Caco-2 (cell line): ENCODE data around the gene OR5B21. TPM values are rescaled to one million over a fixed set of nuclear protein-coding genes. Genes with fewer than 3 reads are reported as not detected.

Source experiments
- BruUV-seq: library from RNA; stranded (reverse); fragments of 400-500 nt; replicated peaks from 2 replicates; lab custom pipeline; 2021; lab: Mats Ljungman, UMichigan
- CTCF ChIA-PET: fragments of 300-600 bp; sonication (Branson Sonifier 250); formaldehyde crosslinking; loops from one replicate; lab custom pipeline; 2022; ENCODE audit warnings: antibody characterized with exemption; lab: Charles Lee
- POLR2A ChIA-PET: fragments of 300-600 bp; sonication (Branson Sonifier 250); formaldehyde crosslinking; loops from one replicate; lab custom pipeline; 2022; ENCODE audit warnings: antibody characterized with exemption; lab: Charles Lee
- DNase-seq, 2 experiments: peaks; one replicate each; pipeline versions ENCODE4 v3.0.0 to v3.0.0-alpha.2; 2020 to 2022
- H3K27me3 ChIP-seq: replicated peaks from 2 replicates; pipeline ENCODE4 v1.6.0; 2011; ENCODE audit warnings: low read length; ENCODE audit not compliant: control insufficient read depth, insufficient read depth
- H3K36me3 ChIP-seq: 2 replicates; pipeline ENCODE4 v1.5.1; 2011; ENCODE audit warnings: low read length; ENCODE audit not compliant: control insufficient read depth, insufficient read depth
- H3K4me1 ChIP-seq: fragments of 250-450 bp; sonication (Bioruptor Pico); 2 replicates; pipeline ENCODE4 v1.5.1; 2020; ENCODE audit warnings: mild to moderate bottlenecking
- H3K4me3 ChIP-seq: 2 replicates; pipeline ENCODE4 v1.5.1; 2011; ENCODE audit warnings: low read depth, mild to moderate bottlenecking, control low read depth, low read length
- H3K9me3 ChIP-seq: fragments of 250-450 bp; sonication (Bioruptor Pico); 2 replicates; pipeline ENCODE4 v1.5.1; 2020; ENCODE audit warnings: mild to moderate bottlenecking, moderate library complexity
- H3K27ac Mint-ChIP-seq: one replicate; pipeline ENCODE4 v1.8.0; 2022; ENCODE audit warnings: mixed read lengths; ENCODE audit not compliant: unreplicated experiment
- H3K27me3 Mint-ChIP-seq: one replicate; pipeline ENCODE4 v1.8.0; 2022; ENCODE audit warnings: mixed read lengths; ENCODE audit not compliant: insufficient read depth, unreplicated experiment
- H3K36me3 Mint-ChIP-seq: one replicate; pipeline ENCODE4 v1.8.0; 2022; ENCODE audit warnings: mild to moderate bottlenecking, mixed read lengths; ENCODE audit not compliant: insufficient read depth, unreplicated experiment
- H3K4me1 Mint-ChIP-seq: one replicate; pipeline ENCODE4 v1.8.0; 2022; ENCODE audit warnings: low read depth, mixed read lengths; ENCODE audit not compliant: unreplicated experiment
- H3K4me3 Mint-ChIP-seq: one replicate; pipeline ENCODE4 v1.8.0; 2022; ENCODE audit warnings: mild to moderate bottlenecking, moderate library complexity, mixed read lengths; ENCODE audit not compliant: unreplicated experiment
- H3K9me3 Mint-ChIP-seq: one replicate; pipeline ENCODE4 v1.8.0; 2022; ENCODE audit warnings: mixed read lengths; ENCODE audit not compliant: unreplicated experiment
- intact Hi-C: fragments of 100-400 bp; cut with micrococcal nuclease; formaldehyde crosslinking; loops from one replicate; pipeline ENCODE4 v1.10.0; 2022; ENCODE audit not compliant: unreplicated experiment
- total RNA-seq: library from RNA; stranded (reverse); gene quantifications from 2 replicates; pipeline ENCODE4 v1.2.3, GENCODE V29; 2022
- TF ChIP-seq, protein P1 (sequence below), 2 experiments: fragments of 200-600 bp in 1 of 2; IDR thresholded peaks; 1 replicate in 1 of 2; 2 replicates in 1 of 2; pipeline versions ENCODE4 v1.5.1 to v1.8.0; 2011 to 2022; ENCODE audit warnings: antibody characterized with exemption in 1 of 2, control low read depth in 1 of 2, inconsistent platforms in 1 of 2, low read depth in 1 of 2, low read length in 1 of 2, mild to moderate bottlenecking in 1 of 2, moderate library complexity in 1 of 2; ENCODE audit not compliant: insufficient read depth in 1 of 2, severe bottlenecking in 1 of 2, unreplicated experiment in 1 of 2

Gene OR5B21
- total RNA-seq, 1 experiment from 2014 or later, result not detected

GRCh38 chr11:58471892-58472291 lies 36.0 kb downstream of the OR5B21 start:
- ChIA-PET POLR2A (no interaction called here), CTCF (no interaction called here)
- no peak for DNase-seq
- Mint-ChIP-seq H3K9me3 (peaks cover 33% of the 10 kb centered on the region), H3K27me3 (peaks cover 3% of the 10 kb centered on the region), H3K4me1 (no peaks in the 10 kb centered on the region), H3K27ac (no peak overlapping the region), H3K4me3 (no peak overlapping the region), H3K36me3 (no peaks in the 10 kb centered on the region)
- BruUV-seq, result no TSS peak
- Histone ChIP-seq H3K36me3 (no peaks in the 10 kb centered on the region), H3K9me3 (peaks cover 12% of the 10 kb centered on the region; the same call in 1 of the 2 replicates), H3K4me1 (no peaks in the 10 kb centered on the region), H3K4me3 (no peak overlapping the region), H3K27me3 (no peaks in the 10 kb centered on the region)
- intact Hi-C loops, result no loop called here
- TF ChIP-seq, protein P1, sequence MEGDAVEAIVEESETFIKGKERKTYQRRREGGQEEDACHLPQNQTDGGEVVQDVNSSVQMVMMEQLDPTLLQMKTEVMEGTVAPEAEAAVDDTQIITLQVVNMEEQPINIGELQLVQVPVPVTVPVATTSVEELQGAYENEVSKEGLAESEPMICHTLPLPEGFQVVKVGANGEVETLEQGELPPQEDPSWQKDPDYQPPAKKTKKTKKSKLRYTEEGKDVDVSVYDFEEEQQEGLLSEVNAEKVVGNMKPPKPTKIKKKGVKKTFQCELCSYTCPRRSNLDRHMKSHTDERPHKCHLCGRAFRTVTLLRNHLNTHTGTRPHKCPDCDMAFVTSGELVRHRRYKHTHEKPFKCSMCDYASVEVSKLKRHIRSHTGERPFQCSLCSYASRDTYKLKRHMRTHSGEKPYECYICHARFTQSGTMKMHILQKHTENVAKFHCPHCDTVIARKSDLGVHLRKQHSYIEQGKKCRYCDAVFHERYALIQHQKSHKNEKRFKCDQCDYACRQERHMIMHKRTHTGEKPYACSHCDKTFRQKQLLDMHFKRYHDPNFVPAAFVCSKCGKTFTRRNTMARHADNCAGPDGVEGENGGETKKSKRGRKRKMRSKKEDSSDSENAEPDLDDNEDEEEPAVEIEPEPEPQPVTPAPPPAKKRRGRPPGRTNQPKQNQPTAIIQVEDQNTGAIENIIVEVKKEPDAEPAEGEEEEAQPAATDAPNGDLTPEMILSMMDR (IDR thresholded peaks at IDR 0.05; ENCODE audit: insufficient read depth in 1 of 2, low read depth in 1 of 2, low read length in 1 of 2, severe bottlenecking in 1 of 2, unreplicated experiment in 1 of 2), result no peak

DNA sequence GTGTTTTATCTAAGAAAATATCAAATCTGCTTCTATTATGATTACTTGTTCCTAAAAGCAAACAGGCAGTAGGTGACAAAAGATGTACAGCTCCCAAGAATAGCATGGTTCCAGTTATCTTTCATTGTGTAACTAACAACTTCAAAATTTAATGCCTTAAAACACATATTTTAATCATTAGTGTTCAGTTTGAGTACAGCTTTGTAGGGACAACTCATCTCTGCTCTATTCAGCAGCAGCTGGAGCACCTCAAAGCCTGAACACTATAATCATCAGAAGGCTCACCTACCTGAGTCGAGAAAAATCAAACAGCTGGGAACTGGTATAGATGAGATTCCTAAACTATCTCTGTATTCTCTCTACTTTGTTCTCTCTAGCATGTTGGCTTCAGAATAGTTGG lies 41.6 kb downstream of the OR5B21 start:
- intact Hi-C loops, result no loop called here
- H3K36me3 ChIP-seq, result no peaks in the 10 kb centered on the region
- CTCF ChIA-PET, result no interaction called here
- H3K4me1 ChIP-seq, result no peaks in the 10 kb centered on the region
- no peak overlapping the region for H3K4me3 Mint-ChIP-seq
- H3K27me3 ChIP-seq, result no peaks in the 10 kb centered on the region
- H3K9me3 Mint-ChIP-seq, result peaks cover 2% of the 10 kb centered on the region
- POLR2A ChIA-PET, result no interaction called here
- no peaks in the 10 kb centered on the region for H3K27me3 Mint-ChIP-seq
- H3K27ac Mint-ChIP-seq, result no peak overlapping the region
- no peak overlapping the region for H3K4me3 ChIP-seq
- H3K4me1 Mint-ChIP-seq, result no peaks in the 10 kb centered on the region
- no peak for DNase-seq
- no TSS peak for BruUV-seq
- no peaks in the 10 kb centered on the region for H3K36me3 Mint-ChIP-seq
- TF ChIP-seq, protein P1 (IDR thresholded peaks at IDR 0.05; ENCODE audit: insufficient read depth in 1 of 2, low read depth in 1 of 2, low read length in 1 of 2, severe bottlenecking in 1 of 2, unreplicated experiment in 1 of 2), result no peak
- H3K9me3 ChIP-seq, result 0 out of 2 replicates have a peak, but pooled peaks cover 4% of the 10 kb centered on the region

DNA sequence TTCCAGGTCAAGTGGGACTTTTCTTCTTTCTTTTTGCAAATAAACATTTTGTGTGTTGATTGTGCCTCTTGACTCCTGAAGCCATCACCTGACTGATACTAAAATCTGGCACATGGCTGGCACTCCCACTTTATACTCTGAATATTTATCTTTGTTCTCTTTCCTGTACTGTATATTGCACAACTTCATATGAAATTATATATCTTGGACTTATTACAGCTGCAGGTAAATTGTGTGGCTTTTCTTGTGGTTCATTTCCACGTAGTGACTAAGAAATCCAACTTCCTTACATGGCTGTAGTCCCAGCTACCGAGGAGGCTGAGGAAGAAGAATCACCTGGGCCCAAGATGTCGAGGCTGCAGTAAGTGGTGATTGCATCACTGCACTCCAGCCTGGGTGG lies 42.2 kb downstream of the OR5B21 start:
- Mint-ChIP-seq H3K27ac (no peak overlapping the region), H3K4me1 (no peaks in the 10 kb centered on the region), H3K4me3 (no peak overlapping the region), H3K27me3 (no peaks in the 10 kb centered on the region), H3K36me3 (no peaks in the 10 kb centered on the region), H3K9me3 (no peaks in the 10 kb centered on the region)
- H3K36me3 ChIP-seq, result no peaks in the 10 kb centered on the region
- no peak for DNase-seq
- no peak overlapping the region for H3K4me3 ChIP-seq
- 0 out of 2 replicates have a peak, but pooled peaks cover 4% of the 10 kb centered on the region for H3K9me3 ChIP-seq
- H3K27me3 ChIP-seq, result no peaks in the 10 kb centered on the region
- BruUV-seq, result no TSS peak
- CTCF ChIA-PET, result no interaction called here
- intact Hi-C loops, result no loop called here
- POLR2A ChIA-PET, result no interaction called here
- H3K4me1 ChIP-seq, result no peaks in the 10 kb centered on the region
- TF ChIP-seq, protein P1 (IDR thresholded peaks at IDR 0.05; ENCODE audit: insufficient read depth in 1 of 2, low read depth in 1 of 2, low read length in 1 of 2, severe bottlenecking in 1 of 2, unreplicated experiment in 1 of 2), result no peak

Other genes starting within 250 kb of the OR5B21 start
- not detected in 2 replicates for gene OR10W1, start 239.8 kb downstream of the OR5B21 start, total RNA-seq
- not detected in 2 replicates for gene OR5B17, start 149.0 kb downstream of the OR5B21 start, total RNA-seq
- not detected in 2 replicates for gene OR5B3, start 101.2 kb downstream of the OR5B21 start, total RNA-seq
- not detected in 2 replicates for gene OR5B2, start 80.0 kb downstream of the OR5B21 start, total RNA-seq
- not detected in 2 replicates for gene OR5B12, start 65.9 kb downstream of the OR5B21 start, total RNA-seq
- 1.8 and 2.1 TPM in 2 replicates for gene LPXN, start 67.8 kb upstream of the OR5B21 start, total RNA-seq
- 37.5 and 40.6 TPM in 2 replicates for gene ZFP91, start 71.0 kb upstream of the OR5B21 start, total RNA-seq
- 3.3 and 3.6 TPM in 2 replicates for gene CNTF, start 114.6 kb upstream of the OR5B21 start, total RNA-seq
- not detected in 2 replicates for gene GLYAT, start 223.8 kb upstream of the OR5B21 start, total RNA-seq